GM15510 (cell line): ENCODE data around the gene CDS2.

Experiments used
- POLR2A ChIP-seq: IDR thresholded peaks from 3 replicates; pipeline ENCODE4 v1.6.1; 2011; ENCODE audit warnings: borderline replicate concordance; ENCODE audit not compliant: insufficient read length; ENCODE audit errors: extremely low read depth

The CDS2 gene

DNA sequence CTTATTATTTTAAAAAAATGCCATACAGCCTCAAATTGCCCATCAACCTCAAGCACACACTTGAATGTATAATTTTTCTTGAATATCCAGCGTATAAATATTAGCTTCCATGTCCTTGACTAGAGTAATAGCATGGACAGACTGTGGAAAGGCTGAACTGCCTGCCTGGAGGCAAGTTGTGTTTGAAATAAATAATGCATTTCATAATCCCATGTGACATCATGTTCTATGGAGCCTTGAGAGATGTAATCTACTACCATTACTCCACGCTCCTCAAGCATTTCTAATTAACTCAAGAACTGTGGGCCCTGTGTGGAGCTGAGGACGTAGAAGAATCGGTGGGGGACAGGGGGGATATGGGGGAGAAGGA, 94.2 kb downstream of the CDS2 start:
- no peak for TF ChIP-seq POLR2A

DNA sequence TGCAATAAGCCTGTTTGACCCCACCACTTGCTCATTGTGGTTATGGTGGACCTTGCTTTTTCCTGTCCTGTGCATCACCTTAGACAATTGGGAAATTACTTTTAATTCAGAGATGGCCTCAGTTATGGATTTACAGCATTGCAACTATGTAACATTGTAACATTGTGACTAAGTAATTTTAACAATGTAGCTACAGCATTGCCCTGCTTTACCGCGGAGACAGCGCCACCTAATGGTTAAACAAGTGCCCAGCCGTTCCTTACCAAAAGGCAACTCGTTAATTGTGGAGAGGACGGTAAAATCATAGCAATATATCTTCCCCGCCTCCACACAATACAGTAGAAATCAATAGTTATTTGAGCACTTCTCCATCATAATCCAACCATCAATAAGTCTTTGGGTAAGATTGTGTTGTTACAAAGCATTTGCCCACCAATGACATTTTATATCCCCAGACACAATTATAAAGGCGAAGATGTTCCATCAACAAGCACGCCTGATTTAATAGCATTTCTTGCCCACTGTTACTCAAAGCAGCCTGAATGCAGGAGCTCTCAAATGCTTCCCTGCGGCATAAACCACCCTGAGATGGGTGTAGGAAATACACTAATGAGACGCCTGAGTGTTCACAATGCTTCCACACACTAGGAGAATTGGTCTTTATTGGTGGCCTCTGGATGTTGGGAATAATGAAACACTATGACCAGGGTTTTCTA, 96.3 kb downstream of the CDS2 start:
- no peak for TF ChIP-seq POLR2A

DNA sequence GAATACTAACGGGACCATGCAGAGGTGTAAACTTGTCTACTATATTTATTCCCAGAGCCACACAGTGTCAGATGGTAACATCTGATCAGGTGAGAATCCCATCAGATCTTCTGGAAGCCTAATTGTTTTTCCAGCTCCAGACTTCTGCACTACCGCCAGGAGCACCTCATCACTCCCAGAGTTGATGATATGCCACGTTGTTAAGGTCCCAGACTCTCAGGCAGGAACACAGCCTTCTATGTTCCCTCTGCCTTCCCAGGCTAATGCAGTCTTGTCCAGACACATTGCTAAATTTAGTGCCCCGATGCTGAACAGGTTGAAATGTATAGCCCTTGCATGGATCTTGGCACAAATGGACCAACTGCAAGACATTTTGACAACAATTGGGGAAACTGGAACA, 103.7 kb downstream of the CDS2 start:
- no peak for TF ChIP-seq POLR2A

DNA sequence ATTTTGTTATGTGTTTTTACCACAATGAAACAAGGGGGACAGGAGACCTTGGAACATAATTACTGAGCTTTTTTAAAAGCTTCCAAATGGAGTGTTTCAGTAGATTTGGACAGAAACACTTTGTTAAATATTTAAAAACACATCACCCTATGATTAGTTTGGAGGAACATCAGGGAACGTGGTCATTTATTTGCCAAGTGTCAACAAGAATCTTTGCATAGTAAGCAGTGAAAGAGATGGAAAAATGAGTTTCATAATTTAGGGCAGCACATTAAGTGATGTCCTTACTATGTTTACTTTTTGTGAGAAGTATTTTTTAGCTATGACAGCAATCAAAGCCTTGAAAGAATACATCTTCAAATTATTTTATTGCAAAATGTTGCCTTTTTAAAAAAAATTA, 107.3 kb downstream of the CDS2 start:
- TF ChIP-seq POLR2A, result no peak

DNA sequence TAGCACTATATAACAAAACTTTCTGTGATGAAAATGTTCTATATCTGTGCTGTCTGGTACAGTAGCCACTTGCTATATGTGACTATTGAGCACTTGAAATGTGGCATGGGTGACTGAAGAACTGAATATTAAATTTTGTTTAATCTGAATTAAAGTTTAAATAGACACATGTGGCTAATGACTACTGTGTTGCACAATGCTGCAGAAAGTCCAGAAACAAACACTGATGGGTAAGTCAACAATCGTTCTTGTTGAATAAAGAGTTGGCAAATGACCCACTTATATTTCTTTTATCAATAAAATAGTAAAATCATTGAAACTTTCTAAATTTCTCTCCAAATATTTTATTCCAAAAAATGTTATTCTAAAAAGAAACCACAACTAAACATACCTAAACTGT, 108.2 kb downstream of the CDS2 start:
- no peak for TF ChIP-seq POLR2A
